Measurements from ENCODE around the gene PCDHB6. TPM values are rescaled to one million over a fixed set of nuclear protein-coding genes. Genes with fewer than 3 reads are reported as not detected.
A peak's percentile ranks its signal among the peaks of the same experiment; 100 is the strongest.
"Not testable (repeated sequence)": the region's sequence is repeated elsewhere in the genome, so short reads cannot be mapped to it uniquely, and the experiment has no call there.

Gene PCDHB6
- polyA plus RNA-seq, 2 donors, result 0.06 to 0.09 TPM

DNA sequence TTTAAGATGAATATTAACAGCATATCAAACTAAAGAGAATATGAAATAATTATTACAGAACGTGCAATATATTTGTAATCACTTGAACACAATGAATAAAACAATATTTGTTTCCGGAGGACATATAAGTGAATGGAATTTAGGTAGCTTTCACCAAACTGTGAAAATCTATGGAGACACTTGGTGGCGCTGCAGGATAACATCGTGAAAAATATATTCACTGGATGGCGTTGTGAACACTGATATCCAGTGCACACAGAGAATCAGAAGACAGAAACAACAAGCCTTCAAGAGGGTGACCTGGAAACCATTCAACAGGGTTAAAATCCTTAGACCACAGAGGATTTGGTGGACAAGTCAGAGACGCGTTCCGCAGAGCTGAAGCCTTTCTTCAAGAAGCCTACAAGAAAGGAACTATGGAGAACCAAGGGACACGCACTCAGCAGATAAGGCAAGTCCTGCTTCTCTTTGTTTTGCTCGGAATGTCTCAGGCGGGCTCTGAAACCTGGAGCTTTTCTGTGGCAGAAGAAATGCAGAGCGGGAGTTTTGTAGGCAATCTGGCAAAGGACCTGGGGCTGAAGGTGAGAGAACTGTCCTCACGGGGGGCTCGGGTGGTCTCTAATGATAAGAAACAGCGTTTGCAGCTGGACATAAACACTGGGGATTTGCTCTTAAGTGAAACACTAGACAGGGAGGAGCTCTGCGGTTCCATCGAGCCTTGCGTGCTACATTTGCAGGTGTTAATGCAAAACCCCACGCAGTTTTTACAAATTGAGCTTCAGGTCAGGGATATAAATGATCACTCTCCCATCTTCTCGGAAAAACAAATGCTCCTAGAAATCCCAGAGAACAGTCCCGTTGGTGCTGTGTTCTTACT lies 49.7 kb downstream of the PCDHB6 start, which contains the start of gene PCDHB11:
TSS of gene PCDHB11 (plus strand) at position 269 of the 877 bp plus-strand sequence. CDS start at position 417, 148 bp downstream.
- WGBS, 2 donors, result 31 to 38% methylated on average over 21 of the region's 21 CpGs
- H3K27ac ChIP-seq (ENCODE audit: low read depth in 2 of 2, low read length in 1 of 2), result no peak within 1 kb of the TSS
- peaks cover 2 to 7% of the 10 kb centered on the region in 2 donors for H3K9me3 ChIP-seq (ENCODE audit: control insufficient read depth in 2 of 2, insufficient read depth in 1 of 2, low read depth in 1 of 2, low read length in 1 of 2)
- no peaks in the 10 kb centered on the region for H3K4me1 ChIP-seq (ENCODE audit: control insufficient read depth in 2 of 2, insufficient read depth in 2 of 2, low read length in 1 of 2)
- no peaks in the 10 kb centered on the region for H3K36me3 ChIP-seq (ENCODE audit: control insufficient read depth in 2 of 2, insufficient read depth in 2 of 2, low read length in 1 of 2)
- no peaks in the 10 kb centered on the region for H3K27me3 ChIP-seq (ENCODE audit: control insufficient read depth in 1 of 2, insufficient read depth in 2 of 2, low read length in 2 of 2)
- H3K4me3 ChIP-seq (ENCODE audit: low read depth in 1 of 2, low read length in 2 of 2), result peak within 1 kb of the TSS in 1 of 2 donors; percentile 29

GRCh38 chr5:141201126-141201525 lies 51.3 kb downstream of the PCDHB6 start:
- H3K36me3 ChIP-seq (ENCODE audit: control insufficient read depth in 2 of 2, insufficient read depth in 2 of 2, low read length in 1 of 2); H3K4me3 ChIP-seq (ENCODE audit: low read depth in 1 of 2, low read length in 2 of 2); H3K27ac ChIP-seq (ENCODE audit: low read depth in 2 of 2, low read length in 1 of 2); H3K4me1 ChIP-seq (ENCODE audit: control insufficient read depth in 2 of 2, insufficient read depth in 2 of 2, low read length in 1 of 2); H3K27me3 ChIP-seq (ENCODE audit: control insufficient read depth in 1 of 2, insufficient read depth in 2 of 2, low read length in 2 of 2); H3K9me3 ChIP-seq (ENCODE audit: control insufficient read depth in 2 of 2, insufficient read depth in 1 of 2, low read depth in 1 of 2, low read length in 1 of 2): not testable (repeated sequence)
- WGBS, 2 donors, result 32 to 43% methylated on average over 20 to 28 of the region's 38 CpGs

DNA sequence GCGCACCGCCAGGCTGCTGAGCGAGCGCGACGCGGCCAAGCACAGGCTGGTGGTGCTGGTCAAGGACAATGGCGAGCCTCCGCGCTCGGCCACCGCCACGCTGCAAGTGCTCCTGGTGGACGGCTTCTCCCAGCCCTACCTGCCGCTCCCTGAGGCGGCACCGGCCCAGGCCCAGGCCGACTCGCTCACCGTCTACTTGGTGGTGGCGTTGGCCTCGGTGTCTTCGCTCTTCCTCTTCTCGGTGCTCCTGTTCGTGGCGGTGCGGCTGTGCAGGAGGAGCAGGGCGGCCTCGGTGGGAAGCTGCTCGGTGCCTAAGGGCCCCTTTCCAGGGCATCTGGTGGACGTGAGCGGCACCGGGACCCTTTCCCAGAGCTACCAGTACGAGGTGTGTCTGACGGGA lies 51.8 kb downstream of the PCDHB6 start:
- not testable (repeated sequence) for H3K4me1 ChIP-seq (ENCODE audit: control insufficient read depth in 2 of 2, insufficient read depth in 2 of 2, low read length in 1 of 2); H3K36me3 ChIP-seq (ENCODE audit: control insufficient read depth in 2 of 2, insufficient read depth in 2 of 2, low read length in 1 of 2); H3K9me3 ChIP-seq (ENCODE audit: control insufficient read depth in 2 of 2, insufficient read depth in 1 of 2, low read depth in 1 of 2, low read length in 1 of 2); H3K27me3 ChIP-seq (ENCODE audit: control insufficient read depth in 1 of 2, insufficient read depth in 2 of 2, low read length in 2 of 2); H3K4me3 ChIP-seq (ENCODE audit: low read depth in 1 of 2, low read length in 2 of 2); H3K27ac ChIP-seq (ENCODE audit: low read depth in 2 of 2, low read length in 1 of 2)
- 38 to 42% methylated on average over 28 to 33 of the region's 35 CpGs for WGBS, 2 donors

Other genes with a start within 250 kb of the PCDHB6 start
- gene PCDHAC1, start 223.8 kb upstream of the PCDHB6 start, polyA plus RNA-seq, result under 1 TPM in 1 of 2 donors, not detected in 1; 0.01 TPM
- gene PCDHAC2, start 183.6 kb upstream of the PCDHB6 start, polyA plus RNA-seq, result under 1 TPM; 0.02 to 0.06 TPM
- gene PCDHB1, start 98.7 kb upstream of the PCDHB6 start, polyA plus RNA-seq, result not detected
- under 1 TPM; 0.31 to 0.33 TPM for gene PCDHB2, start 55.4 kb upstream of the PCDHB6 start, polyA plus RNA-seq
- under 1 TPM; 0.10 to 0.14 TPM for gene PCDHB3, start 49.6 kb upstream of the PCDHB6 start, polyA plus RNA-seq
- under 1 TPM; 0.20 to 0.36 TPM for gene PCDHB4, start 28.2 kb upstream of the PCDHB6 start, polyA plus RNA-seq
- gene PCDHB5, start 14.9 kb upstream of the PCDHB6 start, polyA plus RNA-seq, result under 1 TPM; 0.14 to 0.26 TPM
- under 1 TPM; 0.02 to 0.14 TPM for gene PCDHB7, start 22.6 kb downstream of the PCDHB6 start, polyA plus RNA-seq
- under 1 TPM; 0.04 TPM for gene PCDHB8, start 27.7 kb downstream of the PCDHB6 start, polyA plus RNA-seq
- under 1 TPM; 0.08 to 0.16 TPM for gene PCDHB16, start 32.3 kb downstream of the PCDHB6 start, polyA plus RNA-seq
- gene PCDHB9, start 37.1 kb downstream of the PCDHB6 start, polyA plus RNA-seq, result under 1 TPM; 0.16 to 0.18 TPM
- under 1 TPM; 0.10 to 0.44 TPM for gene PCDHB10, start 42.3 kb downstream of the PCDHB6 start, polyA plus RNA-seq
- under 1 TPM; 0.16 to 0.47 TPM for gene PCDHB11, start 49.6 kb downstream of the PCDHB6 start, polyA plus RNA-seq
- under 1 TPM; 0.08 to 0.15 TPM for gene PCDHB12, start 58.7 kb downstream of the PCDHB6 start, polyA plus RNA-seq
- gene PCDHB13, start 63.9 kb downstream of the PCDHB6 start, polyA plus RNA-seq, result under 1 TPM; 0.29 to 0.33 TPM
- gene PCDHB14, start 73.3 kb downstream of the PCDHB6 start, polyA plus RNA-seq, result under 1 TPM; 0.67 to 0.88 TPM
- under 1 TPM; 0.37 to 0.80 TPM for gene PCDHB15, start 95.3 kb downstream of the PCDHB6 start, polyA plus RNA-seq
- gene SLC25A2, start 154.0 kb downstream of the PCDHB6 start, polyA plus RNA-seq, result under 1 TPM; 0.05 to 0.29 TPM
- 10 to 100 TPM; 22.5 to 35.3 TPM for gene TAF7, start 170.7 kb downstream of the PCDHB6 start, polyA plus RNA-seq
- gene PCDHGA1, start 180.5 kb downstream of the PCDHB6 start, polyA plus RNA-seq, result under 1 TPM; 0.13 to 0.22 TPM
- gene PCDHGA2, start 188.7 kb downstream of the PCDHB6 start, polyA plus RNA-seq, result under 1 TPM; 0.14 to 0.27 TPM
- under 1 TPM; 0.08 to 0.12 TPM for gene PCDHGA3, start 193.8 kb downstream of the PCDHB6 start, polyA plus RNA-seq
- gene PCDHGB1, start 200.0 kb downstream of the PCDHB6 start, polyA plus RNA-seq, result under 1 TPM; 0.19 to 0.39 TPM
- gene PCDHGA4, start 205.0 kb downstream of the PCDHB6 start, polyA plus RNA-seq, result under 1 TPM; 0.11 to 0.12 TPM
- under 1 TPM; 0.20 to 0.39 TPM for gene PCDHGB2, start 209.9 kb downstream of the PCDHB6 start, polyA plus RNA-seq
- under 1 TPM; 0.14 to 0.28 TPM for gene PCDHGA5, start 214.1 kb downstream of the PCDHB6 start, polyA plus RNA-seq
- gene PCDHGB3, start 220.2 kb downstream of the PCDHB6 start, polyA plus RNA-seq, result under 1 TPM; 0.13 to 0.37 TPM
- under 1 TPM; 0.36 to 0.63 TPM for gene PCDHGA6, start 223.8 kb downstream of the PCDHB6 start, polyA plus RNA-seq
- gene PCDHGA7, start 232.7 kb downstream of the PCDHB6 start, polyA plus RNA-seq, result under 1 TPM; 0.24 to 0.53 TPM
- gene PCDHGB4, start 237.6 kb downstream of the PCDHB6 start, polyA plus RNA-seq, result under 1 TPM; 0.36 to 0.37 TPM
- under 1 TPM; 0.06 to 0.29 TPM for gene PCDHGA8, start 242.6 kb downstream of the PCDHB6 start, polyA plus RNA-seq
- gene PCDHGB5, start 247.9 kb downstream of the PCDHB6 start, polyA plus RNA-seq, result 1 to 10 TPM; 1.0 to 1.7 TPM